Natural killer cell (primary cell): ENCODE measurements around the gene AZU1. TPM values are rescaled to one million over a fixed set of nuclear protein-coding genes. Genes with fewer than 3 reads are reported as not detected.

Experiments used
- ATAC-seq, 3 donors: fragments of 150-1000 bp in 2 of 3; fragments of 200-7000 bp in 1 of 3; cut with Tn5 transposase; 1 replicate in 1 of 3; 2 replicates in 2 of 3; pipeline ENCODE4 v1.10.0; 2021; ENCODE audit warnings: mild to moderate bottlenecking in 2 of 3, moderate library complexity in 2 of 3
- DNase-seq, 2 donors: peaks; one replicate each; pipeline versions ENCODE4 v3.0.0 to v3.0.0-alpha.2; 2013 to 2021; ENCODE audit warnings: mixed read lengths in 1 of 2
- H3K27ac ChIP-seq: one replicate; pipeline ENCODE4 v1.5.1; 2013; ENCODE audit warnings: mild to moderate bottlenecking, low read length
- H3K27me3 ChIP-seq: one replicate; pipeline ENCODE4 v1.6.1; 2013; ENCODE audit warnings: low read length; ENCODE audit not compliant: control insufficient read depth, insufficient read depth
- H3K36me3 ChIP-seq: one replicate; pipeline ENCODE4 v1.6.1; 2013; ENCODE audit warnings: low read length; ENCODE audit not compliant: control insufficient read depth, insufficient read depth
- H3K4me1 ChIP-seq: one replicate; pipeline ENCODE4 v1.6.1; 2013; ENCODE audit warnings: low read length; ENCODE audit not compliant: control insufficient read depth, insufficient read depth
- H3K4me3 ChIP-seq: one replicate; pipeline ENCODE4 v1.5.1; 2013; ENCODE audit warnings: low read length
- H3K9me3 ChIP-seq: one replicate; pipeline ENCODE4 v1.6.1; 2013; ENCODE audit warnings: low read length; ENCODE audit not compliant: control insufficient read depth, insufficient read depth
- H3K27ac Mint-ChIP-seq, 2 donors: one replicate each; pipeline ENCODE4 v1.8.0; 2022; ENCODE audit warnings: mild to moderate bottlenecking in 2 of 2, mixed read lengths in 2 of 2, moderate library complexity in 1 of 2
- H3K27me3 Mint-ChIP-seq, 2 donors: one replicate each; pipeline ENCODE4 v1.8.0; 2022; ENCODE audit warnings: low read depth in 2 of 2, mixed read lengths in 2 of 2
- H3K36me3 Mint-ChIP-seq: one replicate; pipeline ENCODE4 v1.8.0; 2022; ENCODE audit warnings: mixed read lengths
- H3K4me1 Mint-ChIP-seq, 2 donors: one replicate each; pipeline ENCODE4 v1.8.0; 2022; ENCODE audit warnings: mixed read lengths in 2 of 2
- H3K4me3 Mint-ChIP-seq: one replicate; pipeline ENCODE4 v1.8.0; 2022; ENCODE audit warnings: mild to moderate bottlenecking, moderate library complexity, mixed read lengths
- H3K9me3 Mint-ChIP-seq, 2 donors: one replicate each; pipeline ENCODE4 v1.8.0; 2022; ENCODE audit warnings: mixed read lengths in 2 of 2
- CTCF ChIP-seq: fragments of 200-600 bp; IDR thresholded peaks from one replicate; pipeline ENCODE4 v1.8.0; 2022; ENCODE audit warnings: antibody characterized with exemption
- WGBS: methylation state at CpG from one replicate; pipeline ENCODE4 v1.1.7; 2013; ENCODE audit warnings: missing lambda C conversion rate; ENCODE audit not compliant: insufficient coverage; 5-methylcytosine and 5-hydroxymethylcytosine counted together
- intact Hi-C: fragments of 100-400 bp; cut with micrococcal nuclease; formaldehyde crosslinking; loops from one replicate; pipeline ENCODE4 v1.14.2; 2022
- total RNA-seq, 4 donors: library from RNA; stranded (reverse); fragments of 120-200 nt in 1 of 4; gene quantifications; one replicate each; pipeline versions ENCODE4 v1.2.3 to v1.2.4, GENCODE V29; 2013 to 2022

AZU1 gene
- total RNA-seq, 3 donors from 2014 or later (not counting 1 experiment from before 2014, with no cell fraction given), result 0.87 to 2.5 (median 1.8) TPM

- Mint-ChIP-seq H3K36me3 (no peaks in the 10 kb centered on the region), H3K27ac (peak overlapping the region; percentile 46 to 88), H3K27me3 (no peaks in the 10 kb centered on the region), H3K9me3 (no peaks in the 10 kb centered on the region), H3K4me1 (peaks cover 57% of the 10 kb centered on the region in 2 donors), H3K4me3 (peak overlapping the region; percentile 28)
- Histone ChIP-seq H3K27me3 (no peaks in the 10 kb centered on the region), H3K4me1 (peaks cover 57% of the 10 kb centered on the region), H3K4me3 (no peak overlapping the region), H3K36me3 (peaks cover 35% of the 10 kb centered on the region), H3K9me3 (no peaks in the 10 kb centered on the region), H3K27ac (no peak overlapping the region)
- intact Hi-C loops, result no loop called here
- no peak for ATAC-seq
- WGBS, result 62% methylated on average over 29 of the region's 29 CpGs
- peak in 1 of 2 donors; percentile 55 for DNase-seq
- TF ChIP-seq CTCF, result no peak
Measured at GRCh38 chr19:801030-801860, 26.4 kb upstream of the AZU1 start.

GRCh38 chr19:801861-802497 lies 25.7 kb upstream of the AZU1 start:
- peaks cover 51 to 52% of the 10 kb centered on the region in 2 donors for H3K4me1 Mint-ChIP-seq
- H3K4me3 Mint-ChIP-seq, result no peak overlapping the region
- ATAC-seq (no peak), DNase-seq (peak in 1 of 2 donors; percentile 15)
- H3K9me3 Mint-ChIP-seq, result no peaks in the 10 kb centered on the region
- intact Hi-C loops, result no loop called here
- H3K27me3 Mint-ChIP-seq, result no peaks in the 10 kb centered on the region
- Histone ChIP-seq H3K27ac (no peak overlapping the region), H3K4me3 (no peak overlapping the region), H3K27me3 (no peaks in the 10 kb centered on the region), H3K4me1 (peaks cover 53% of the 10 kb centered on the region), H3K9me3 (no peaks in the 10 kb centered on the region), H3K36me3 (peaks cover 40% of the 10 kb centered on the region)
- no peaks in the 10 kb centered on the region for H3K36me3 Mint-ChIP-seq
- H3K27ac Mint-ChIP-seq, result peak overlapping the region; percentile 46 to 52
- 82% methylated on average over 23 of the region's 23 CpGs for WGBS
- TF ChIP-seq CTCF, result no peak

GRCh38 chr19:802498-803098 lies 25.0 kb upstream of the AZU1 start:
- Mint-ChIP-seq H3K4me3 (peak overlapping the region; percentile 57), H3K36me3 (peaks cover 5% of the 10 kb centered on the region), H3K9me3 (no peaks in the 10 kb centered on the region), H3K4me1 (peaks cover 55% of the 10 kb centered on the region in 2 donors), H3K27me3 (no peaks in the 10 kb centered on the region), H3K27ac (peak overlapping the region in 1 of 2 donors; percentile 46)
- no peak for TF ChIP-seq CTCF
- Histone ChIP-seq H3K27ac (no peak overlapping the region), H3K4me3 (no peak overlapping the region), H3K27me3 (no peaks in the 10 kb centered on the region), H3K36me3 (peaks cover 47% of the 10 kb centered on the region), H3K9me3 (no peaks in the 10 kb centered on the region), H3K4me1 (peaks cover 53% of the 10 kb centered on the region)
- WGBS, result 88% methylated on average over 28 of the region's 28 CpGs
- ATAC-seq (no peak), DNase-seq (peak in 1 of 2 donors; percentile 11)
- intact Hi-C loops, result no loop called here
